A549 (cell line): ENCODE measurements around the gene SLC22A23. TPM values are rescaled to one million over a fixed set of nuclear protein-coding genes. Genes with fewer than 3 reads are reported as not detected.

Source experiments
- ATAC-seq, 2 experiments: fragments of 200-7000 bp in 1 of 2; fragments of >200 bp in 1 of 2; cut with Nextera tagmentation in 1 of 2; cut with Tn5 transposase in 1 of 2; 3 replicates each; pipeline versions ENCODE4 v1.8.0 to v1.9.1; 2018 to 2020; ENCODE audit warnings: mild to moderate bottlenecking in 1 of 2, moderate library complexity in 1 of 2
- CTCF ChIA-PET: fragments of 300-600 bp; sonication (Branson Sonifier 250); formaldehyde crosslinking; extraction: SDS; loops from one replicate; lab custom pipeline; 2021; ENCODE audit warnings: antibody characterized with exemption, inconsistent platforms; lab: Yijun Ruan, JAX
- POLR2A ChIA-PET: fragments of 350-600 bp; formaldehyde crosslinking; extraction: SDS; loops from one replicate; lab custom pipeline; 2021; ENCODE audit warnings: antibody characterized with exemption, inconsistent platforms; lab: Yijun Ruan, JAX
- DNase-seq, 2 experiments: peaks; one replicate each; pipeline versions ENCODE4 v3.0.0 to v3.0.0-alpha.2; 2011 to 2016; ENCODE audit warnings: low read depth in 1 of 2, low spot score in 1 of 2
- FAIRE-seq: peaks from 2 replicates; lab custom pipeline; 2011; peaks lifted over from hg19 to GRCh38; lab: Jason Lieb, UNC
- H3K27ac ChIP-seq, 2 experiments: fragments of >200 bp; sonication (Bioruptor Twin); formaldehyde crosslinking; 3 replicates each; pipeline ENCODE4 v1.5.1; 2016 to 2017
- H3K4me1 ChIP-seq: fragments of >200 bp; sonication (Bioruptor Twin); formaldehyde crosslinking; 3 replicates; pipeline ENCODE4 v1.6.1; 2016
- H3K4me2 ChIP-seq: fragments of >200 bp; sonication (Bioruptor Twin); formaldehyde crosslinking; 3 replicates; pipeline ENCODE4 v1.6.1; 2016
- H3K4me3 ChIP-seq: fragments of >200 bp; sonication (Bioruptor Twin); formaldehyde crosslinking; 3 replicates; pipeline ENCODE4 v1.5.1; 2016
- H3K9me3 ChIP-seq: fragments of >200 bp; sonication (Bioruptor Twin); formaldehyde crosslinking; 3 replicates; pipeline ENCODE4 v1.6.1; 2016
- CEBPB ChIP-seq, 2 experiments: fragments of >200 bp in 1 of 2; sonication (Bioruptor Twin) in 1 of 2; formaldehyde crosslinking in 1 of 2; IDR thresholded peaks; 2 replicates each; pipeline ENCODE4 v1.6.1; 2012 to 2016
- EHMT2 ChIP-seq: fragments of 200-600 bp; sonication (generic); IDR thresholded peaks from 2 replicates; pipeline ENCODE4 v1.6.1; 2016; ENCODE audit warnings: antibody characterized with exemption, low read depth, mild to moderate bottlenecking, moderate library complexity
- ESRRA ChIP-seq: fragments of 150-350 bp; IDR thresholded peaks from 2 replicates; pipeline ENCODE4 v1.6.1; 2014; ENCODE audit warnings: mild to moderate bottlenecking, low read length, borderline replicate concordance
- GATA3 ChIP-seq: IDR thresholded peaks from 2 replicates; pipeline ENCODE4 v1.6.1; 2012; ENCODE audit warnings: borderline replicate concordance
- HOXB13 ChIP-seq: fragments of 250-450 bp; sonication (Bioruptor Pico); IDR thresholded peaks from 2 replicates; pipeline ENCODE4 v1.5.0; 2020; ENCODE audit warnings: low read depth, mild to moderate bottlenecking, moderate library complexity
- HOXB5 ChIP-seq: fragments of 250-450 bp; sonication (Bioruptor Pico); IDR thresholded peaks from 2 replicates; pipeline ENCODE4 v1.5.0; 2020; ENCODE audit warnings: mild to moderate bottlenecking, moderate library complexity
- JUN ChIP-seq, 2 experiments: fragments of >200 bp; sonication (Bioruptor Twin); formaldehyde crosslinking; IDR thresholded peaks; 2 replicates in 1 of 2; 3 replicates in 1 of 2; pipeline ENCODE4 v1.6.1; 2016 to 2017
- JUNB ChIP-seq: fragments of >200 bp; sonication (Bioruptor Twin); formaldehyde crosslinking; IDR thresholded peaks from 2 replicates; pipeline ENCODE4 v1.6.1; 2016
- KDM1A ChIP-seq: fragments of 200-600 bp; sonication (generic); IDR thresholded peaks from 2 replicates; pipeline ENCODE4 v1.6.1; 2016; ENCODE audit warnings: low read depth, mild to moderate bottlenecking
- POLR2A ChIP-seq: IDR thresholded peaks from 2 replicates; pipeline ENCODE4 v1.6.1; 2012; ENCODE audit warnings: mild to moderate bottlenecking, low read length
- POLR2AphosphoS2 ChIP-seq: conservative IDR thresholded peaks from 2 replicates; pipeline ENCODE4 v1.6.1; 2012; ENCODE audit warnings: low read length, improper control_type of control experiment, inconsistent platforms
- RAD21 ChIP-seq, 2 experiments: fragments of >200 bp in 1 of 2; sonication (Bioruptor Twin) in 1 of 2; formaldehyde crosslinking in 1 of 2; IDR thresholded peaks in 1 of 2; conservative IDR thresholded peaks in 1 of 2; 2 replicates in 1 of 2; 3 replicates in 1 of 2; pipeline ENCODE4 v1.6.1; 2012 to 2018; ENCODE audit warnings: inconsistent platforms in 1 of 2
- RNF2 ChIP-seq: fragments of 200-600 bp; sonication (generic); IDR thresholded peaks from 2 replicates; pipeline ENCODE4 v1.6.1; 2016; ENCODE audit warnings: low read depth, mild to moderate bottlenecking, antibody characterized with exemption, moderate library complexity, borderline replicate concordance
- SMC3 ChIP-seq: fragments of >200 bp; sonication (Bioruptor Twin); formaldehyde crosslinking; IDR thresholded peaks from 3 replicates; pipeline ENCODE4 v1.6.1; 2018; ENCODE audit warnings: inconsistent platforms
- ZC3H11A ChIP-seq: fragments of 450-650 bp; IDR thresholded peaks from 2 replicates; pipeline ENCODE4 v1.6.1; 2014; ENCODE audit warnings: antibody characterized with exemption, mild to moderate bottlenecking
- ZFP36 ChIP-seq: fragments of 450-650 bp; IDR thresholded peaks from 2 replicates; pipeline ENCODE4 v1.6.1; 2014; ENCODE audit warnings: borderline replicate concordance; ENCODE audit not compliant: partially characterized antibody
- ZNF302 ChIP-seq: fragments of 250-450 bp; sonication (Bioruptor Pico); IDR thresholded peaks from 2 replicates; pipeline ENCODE4 v1.9.0; 2021; ENCODE audit warnings: inconsistent platforms, mild to moderate bottlenecking, moderate library complexity
- WGBS: methylation state at CpG from one replicate; pipeline ENCODE4 v1.1.6; 2017; ENCODE audit errors: missing lambda C conversion rate; 5-methylcytosine and 5-hydroxymethylcytosine counted together
- polyA plus RNA-seq, 4 experiments: library from polyadenylated mRNA; depleted of rRNA in 3 of 4; stranded (reverse); fragments of >200 nt; fragmentation: RNase III in 1 of 4; extraction: RNeasy Plus Mini Kit Qiagen cat#74134 plus additional on column Dnase treatment in 1 of 4; gene quantifications; 2 replicates in 3 of 4; 3 replicates in 1 of 4; pipeline ENCODE4 v1.2.3, GENCODE V29; 2011 to 2017
- TF ChIP-seq, protein P1 (sequence below): fragments of >200 bp; sonication (Bioruptor Twin); formaldehyde crosslinking; IDR thresholded peaks from 3 replicates; pipeline ENCODE4 v1.5.1; 2016
- TF ChIP-seq, protein P2 (sequence below): IDR thresholded peaks from 2 replicates; pipeline ENCODE4 v1.6.1; 2012; ENCODE audit warnings: low read depth, borderline replicate concordance
- TF ChIP-seq, protein P3 (sequence below): IDR thresholded peaks from 2 replicates; pipeline ENCODE4 v1.6.1; 2012
- TF ChIP-seq, protein P4 (sequence below): fragments of >200 bp; sonication (Bioruptor Twin); formaldehyde crosslinking; IDR thresholded peaks from 2 replicates; pipeline ENCODE4 v1.6.1; 2016

SLC22A23 gene
- polyA plus RNA-seq, 2 of the 4 experiments (the other 2 are of a cell fraction), result 4.4 to 6.2 TPM

DNA sequence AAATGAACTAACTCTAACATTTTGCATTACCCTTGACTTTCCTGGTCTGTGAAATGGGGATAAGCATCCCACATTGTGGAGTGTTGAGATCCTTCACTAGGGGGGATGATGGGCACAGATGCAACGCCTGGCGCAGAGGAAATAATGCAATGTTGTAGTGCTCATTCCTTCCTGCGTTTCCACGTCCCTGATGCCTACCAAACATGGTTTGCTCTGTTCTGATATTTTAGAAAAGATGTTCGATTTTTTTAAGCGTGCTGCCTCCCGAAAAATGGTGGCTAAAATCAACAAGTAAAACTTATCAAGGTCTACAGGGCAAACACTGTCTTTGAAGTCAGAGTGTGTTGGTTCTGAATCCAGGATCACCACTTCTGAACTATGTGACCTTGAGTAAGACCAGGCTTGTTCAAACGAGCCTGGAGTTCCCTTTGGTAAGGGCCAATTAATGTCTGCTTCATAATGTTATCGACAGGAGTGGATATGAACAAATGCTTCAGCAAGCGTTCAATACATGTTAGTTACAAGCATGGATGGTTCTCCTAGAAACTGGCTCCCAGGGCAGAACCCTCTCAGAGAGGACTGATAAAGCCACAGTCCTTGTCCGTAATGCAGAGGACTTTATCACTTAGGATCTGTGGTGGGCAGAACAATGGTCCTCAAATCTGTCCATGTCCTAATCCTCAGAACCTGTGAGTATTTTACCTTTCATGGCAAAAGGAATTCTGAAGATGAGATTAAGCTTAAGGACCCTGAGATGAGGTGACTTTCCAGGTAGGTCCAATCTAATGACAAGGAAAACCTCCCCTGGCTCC lies 44.7 kb downstream of the SLC22A23 start:
- no peak overlapping the region for H3K4me3 ChIP-seq
- TF ChIP-seq ZNF302, result no peak
- no peak for TF ChIP-seq POLR2AphosphoS2
- TF ChIP-seq EHMT2, result no peak
- TF ChIP-seq, all 56 proteins: peak for 0
- Histone ChIP-seq H3K4me1 (peaks cover 33% of the 10 kb centered on the region), H3K9me3 (no peaks in the 10 kb centered on the region), H3K27ac (no peak overlapping the region), H3K4me2 (no peak overlapping the region)
- ChIA-PET POLR2A (no interaction called here), CTCF (interaction anchor here (0.8 to 2.2 kb wide), 6 partner anchors 10 to 319 kb away, joined by 3 to 10 read pairs (median 4); no protein-coding TSS in a partner anchor)
- DNase-seq (no peak), ATAC-seq (no peak), FAIRE-seq (no peak)
- 86% methylated on average over 11 of the region's 11 CpGs for WGBS

DNA sequence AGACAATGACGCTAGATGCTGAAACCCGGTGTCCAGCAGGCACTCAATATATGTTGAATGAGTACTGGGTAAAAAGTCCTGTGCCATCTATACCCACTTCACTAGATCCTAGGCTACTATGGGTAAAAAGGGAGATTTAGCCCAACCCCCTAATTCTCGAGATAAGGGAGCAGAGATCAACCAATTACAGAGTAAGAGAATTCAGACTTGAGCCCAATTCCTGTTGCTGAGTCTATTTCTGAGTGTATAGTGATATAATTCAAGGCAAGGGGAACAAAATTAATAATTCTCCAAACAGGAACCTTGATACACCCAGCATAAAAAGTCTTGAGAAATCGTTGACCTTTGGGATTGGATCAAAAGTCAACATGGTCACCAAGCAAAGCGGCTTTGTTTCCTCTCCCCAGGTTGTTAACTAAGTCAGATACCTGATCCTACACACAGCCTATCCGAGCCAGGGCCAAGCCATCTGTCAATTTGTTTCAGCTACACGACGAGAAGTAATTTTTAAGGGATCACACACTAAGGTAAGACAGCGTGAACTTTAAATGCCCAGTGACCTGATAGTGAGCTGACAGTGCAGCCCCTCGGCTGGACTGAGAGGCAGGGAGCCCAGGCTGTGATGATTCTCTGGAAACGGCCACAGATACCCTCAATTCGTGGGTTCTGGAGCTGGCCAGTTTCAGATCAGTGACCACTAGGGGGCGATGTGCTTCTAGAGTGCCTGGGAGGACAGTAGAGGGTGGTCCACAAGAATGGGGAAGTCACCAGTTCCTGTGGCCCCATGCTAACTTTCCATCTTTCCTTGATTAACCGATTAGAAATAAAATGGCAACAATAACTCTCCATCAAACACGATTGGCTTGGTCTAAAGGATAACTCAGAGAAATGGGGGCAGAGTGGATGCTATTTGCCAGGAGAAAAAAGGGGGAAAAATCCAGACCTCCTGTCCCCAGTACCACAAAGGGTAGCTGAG lies 46.2 kb downstream of the SLC22A23 start:
- Histone ChIP-seq H3K4me1 (peaks cover 48% of the 10 kb centered on the region), H3K27ac (peak overlapping the region; percentile 35 to 54; a peak in 5 of 6 replicates), H3K4me2 (peak overlapping the region; percentile 62)
- POLR2A ChIA-PET, result no interaction called here
- WGBS, result 45% methylated on average over 15 of the region's 15 CpGs
- FAIRE-seq, result no peak
- peak; percentile 60 for TF ChIP-seq SMC3
- TF ChIP-seq, protein P1, sequence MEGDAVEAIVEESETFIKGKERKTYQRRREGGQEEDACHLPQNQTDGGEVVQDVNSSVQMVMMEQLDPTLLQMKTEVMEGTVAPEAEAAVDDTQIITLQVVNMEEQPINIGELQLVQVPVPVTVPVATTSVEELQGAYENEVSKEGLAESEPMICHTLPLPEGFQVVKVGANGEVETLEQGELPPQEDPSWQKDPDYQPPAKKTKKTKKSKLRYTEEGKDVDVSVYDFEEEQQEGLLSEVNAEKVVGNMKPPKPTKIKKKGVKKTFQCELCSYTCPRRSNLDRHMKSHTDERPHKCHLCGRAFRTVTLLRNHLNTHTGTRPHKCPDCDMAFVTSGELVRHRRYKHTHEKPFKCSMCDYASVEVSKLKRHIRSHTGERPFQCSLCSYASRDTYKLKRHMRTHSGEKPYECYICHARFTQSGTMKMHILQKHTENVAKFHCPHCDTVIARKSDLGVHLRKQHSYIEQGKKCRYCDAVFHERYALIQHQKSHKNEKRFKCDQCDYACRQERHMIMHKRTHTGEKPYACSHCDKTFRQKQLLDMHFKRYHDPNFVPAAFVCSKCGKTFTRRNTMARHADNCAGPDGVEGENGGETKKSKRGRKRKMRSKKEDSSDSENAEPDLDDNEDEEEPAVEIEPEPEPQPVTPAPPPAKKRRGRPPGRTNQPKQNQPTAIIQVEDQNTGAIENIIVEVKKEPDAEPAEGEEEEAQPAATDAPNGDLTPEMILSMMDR, result peak; percentile 63
- TF ChIP-seq POLR2A, result no peak
- peak; percentile 54 to 69 for TF ChIP-seq RAD21 (conservative IDR thresholded peaks at IDR 0.05 in 1 of 2, IDR thresholded peaks at IDR 0.05 in 1 of 2)
- TF ChIP-seq, all 56 proteins: peak for 3
- peak; percentile 78 to 91; a peak in 4 of 6 replicates for ATAC-seq
- Histone ChIP-seq H3K4me3 (no peak overlapping the region), H3K9me3 (no peaks in the 10 kb centered on the region)
- DNase-seq, result peak in 1 of 2 experiments; percentile 58
- CTCF ChIA-PET, result interaction anchor here (0.9 to 2.2 kb wide), 10 partner anchors 9 to 322 kb away, joined by 3 to 10 read pairs (median 4); no protein-coding TSS in a partner anchor

DNA sequence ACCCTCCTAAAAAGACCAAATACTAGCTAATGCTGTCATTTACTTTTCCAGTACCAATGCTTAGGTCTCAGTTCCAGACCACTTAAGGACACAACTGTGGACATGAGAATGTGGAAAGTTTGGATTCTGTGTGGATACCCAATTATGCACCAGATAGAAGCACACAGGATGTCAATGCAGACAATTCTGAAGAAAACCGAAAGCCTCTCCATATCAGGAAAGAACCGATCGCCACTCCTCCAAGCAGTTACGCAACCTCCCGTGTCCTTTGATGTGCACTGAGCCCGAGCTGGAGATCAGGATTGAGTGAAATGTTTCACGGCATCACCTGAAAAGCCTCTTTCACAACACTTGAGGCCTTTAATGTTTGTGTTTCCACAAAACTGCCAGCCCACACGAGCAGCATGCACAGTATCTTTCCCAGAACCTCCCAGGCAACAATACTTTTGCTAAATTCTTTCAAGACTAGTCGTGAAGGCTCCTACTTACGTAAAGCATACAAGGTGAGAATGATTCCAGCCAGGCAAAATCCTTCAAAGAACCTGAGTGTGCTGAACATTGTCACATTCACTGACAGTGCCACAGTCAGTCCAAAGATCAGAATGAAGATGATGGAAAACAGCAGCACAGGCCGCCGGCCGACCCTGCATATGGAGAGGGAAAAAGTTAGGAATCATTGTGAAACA lies 47.0 kb downstream of the SLC22A23 start:
- Histone ChIP-seq H3K4me3 (no peak overlapping the region), H3K4me2 (peak overlapping the region; percentile 62), H3K27ac (peak overlapping the region; percentile 35 to 54; a peak in 4 of 6 replicates), H3K9me3 (no peaks in the 10 kb centered on the region), H3K4me1 (peaks cover 56% of the 10 kb centered on the region)
- TF ChIP-seq ZC3H11A, result no peak
- TF ChIP-seq CEBPB (IDR thresholded peaks at IDR 0.05), result peak; percentile 85 to 86
- DNase-seq, result no peak
- POLR2A ChIA-PET, result no interaction called here
- FAIRE-seq, result no peak
- ATAC-seq, result no peak; a peak in 1 of 6 replicates
- WGBS, result 66% methylated on average over 13 of the region's 13 CpGs
- CTCF ChIA-PET, result interaction anchor here (0.9 to 1.8 kb wide), 4 partner anchors 8 to 323 kb away, joined by 3 to 10 read pairs (median 6); no protein-coding TSS in a partner anchor

DNA sequence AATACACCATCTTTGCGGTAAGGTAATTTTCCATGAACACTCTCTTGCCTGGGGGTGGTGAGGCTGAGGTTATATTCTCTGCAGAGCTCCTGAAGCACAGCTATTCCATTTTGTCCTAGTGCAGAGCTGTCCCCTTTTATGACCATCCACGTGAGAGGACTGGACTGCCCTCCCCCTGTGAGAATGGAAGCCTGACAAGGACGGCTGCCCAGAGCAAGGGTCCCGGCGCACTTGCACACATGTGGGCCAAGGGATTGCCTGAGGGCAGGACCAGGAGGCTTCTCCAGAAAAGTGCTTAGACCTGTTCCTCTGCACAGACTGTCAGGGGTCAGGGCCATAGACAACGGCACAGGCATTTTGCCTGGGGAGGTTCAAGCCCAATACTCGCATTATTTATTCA lies 48.2 kb downstream of the SLC22A23 start:
- POLR2A ChIA-PET, result no interaction called here
- CTCF ChIA-PET, result interaction anchor here (1.0 to 1.9 kb wide), 3 partner anchors 48 to 324 kb away, joined by 3 to 5 read pairs (median 3); partner anchors contain the start of gene SLC22A23
- Histone ChIP-seq H3K4me3 (no peak overlapping the region), H3K27ac (0 out of 6 replicates have a peak overlapping the region, but pooled peaks of 1 of the 2 experiments have one; percentile 21), H3K9me3 (no peaks in the 10 kb centered on the region), H3K4me2 (no peak overlapping the region), H3K4me1 (peaks cover 68% of the 10 kb centered on the region)
- no peak for DNase-seq
- 97% methylated on average over 7 of the region's 7 CpGs for WGBS
- no peak for ATAC-seq
- no peak for FAIRE-seq
- TF ChIP-seq ESRRA (no peak), JUN (IDR thresholded peaks at IDR 0.05) (no peak), JUNB (no peak), HOXB13 (CRISPR knock-in tag) (no peak), KDM1A (no peak), GATA3 (no peak), HOXB5 (CRISPR knock-in tag) (no peak), ZFP36 (no peak), RNF2 (no peak)
- TF ChIP-seq, protein P2, sequence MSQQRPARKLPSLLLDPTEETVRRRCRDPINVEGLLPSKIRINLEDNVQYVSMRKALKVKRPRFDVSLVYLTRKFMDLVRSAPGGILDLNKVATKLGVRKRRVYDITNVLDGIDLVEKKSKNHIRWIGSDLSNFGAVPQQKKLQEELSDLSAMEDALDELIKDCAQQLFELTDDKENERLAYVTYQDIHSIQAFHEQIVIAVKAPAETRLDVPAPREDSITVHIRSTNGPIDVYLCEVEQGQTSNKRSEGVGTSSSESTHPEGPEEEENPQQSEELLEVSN, result no peak
- TF ChIP-seq, protein P3, sequence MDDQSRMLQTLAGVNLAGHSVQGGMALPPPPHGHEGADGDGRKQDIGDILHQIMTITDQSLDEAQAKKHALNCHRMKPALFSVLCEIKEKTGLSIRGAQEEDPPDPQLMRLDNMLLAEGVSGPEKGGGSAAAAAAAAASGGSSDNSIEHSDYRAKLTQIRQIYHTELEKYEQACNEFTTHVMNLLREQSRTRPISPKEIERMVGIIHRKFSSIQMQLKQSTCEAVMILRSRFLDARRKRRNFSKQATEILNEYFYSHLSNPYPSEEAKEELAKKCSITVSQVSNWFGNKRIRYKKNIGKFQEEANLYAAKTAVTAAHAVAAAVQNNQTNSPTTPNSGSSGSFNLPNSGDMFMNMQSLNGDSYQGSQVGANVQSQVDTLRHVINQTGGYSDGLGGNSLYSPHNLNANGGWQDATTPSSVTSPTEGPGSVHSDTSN, result no peak
- TF ChIP-seq, protein P4, sequence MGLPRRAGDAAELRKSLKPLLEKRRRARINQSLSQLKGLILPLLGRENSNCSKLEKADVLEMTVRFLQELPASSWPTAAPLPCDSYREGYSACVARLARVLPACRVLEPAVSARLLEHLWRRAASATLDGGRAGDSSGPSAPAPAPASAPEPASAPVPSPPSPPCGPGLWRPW, result no peak
